ENCODE measurements around the gene SLC35E3.

SLC35E3 gene

DNA sequence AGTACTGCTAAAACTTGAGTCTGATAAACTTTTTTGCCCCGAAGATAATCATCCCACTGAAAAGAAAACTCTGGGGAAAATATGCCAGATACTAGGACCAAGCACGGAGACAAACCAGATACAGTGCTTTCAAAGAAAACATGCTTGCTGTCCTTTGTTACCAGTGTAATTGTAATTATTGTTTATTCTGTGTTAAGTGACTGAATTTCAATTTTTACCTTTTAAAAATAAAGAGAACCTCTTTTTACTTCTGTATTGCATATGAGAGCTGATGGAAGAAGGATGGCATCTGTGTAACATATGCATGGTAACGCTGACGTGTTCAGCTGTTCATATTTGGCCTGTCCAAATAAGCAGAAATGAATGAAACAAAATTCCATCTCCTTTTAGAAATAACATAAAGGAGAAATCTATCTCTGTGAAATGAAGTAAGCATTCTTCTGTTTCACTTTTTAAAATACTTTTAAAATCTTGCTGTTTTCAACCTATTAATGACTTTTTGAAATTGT is 22.5 kb downstream of the SLC35E3 start:
- Histone ChIP-seq H4K91ac (ENCODE audit: low read depth, low read length, poor library complexity) (no peak overlapping the region), H2BK15ac (ENCODE audit: low read length) (no peak overlapping the region)
- no CpG with 5 or more reads among the region's 4 CpGs for WGBS, 2 donors (ENCODE audit: extremely low coverage in 2 of 2, insufficient read length in 2 of 2, insufficient replicate concordance in 1 of 2)

DNA sequence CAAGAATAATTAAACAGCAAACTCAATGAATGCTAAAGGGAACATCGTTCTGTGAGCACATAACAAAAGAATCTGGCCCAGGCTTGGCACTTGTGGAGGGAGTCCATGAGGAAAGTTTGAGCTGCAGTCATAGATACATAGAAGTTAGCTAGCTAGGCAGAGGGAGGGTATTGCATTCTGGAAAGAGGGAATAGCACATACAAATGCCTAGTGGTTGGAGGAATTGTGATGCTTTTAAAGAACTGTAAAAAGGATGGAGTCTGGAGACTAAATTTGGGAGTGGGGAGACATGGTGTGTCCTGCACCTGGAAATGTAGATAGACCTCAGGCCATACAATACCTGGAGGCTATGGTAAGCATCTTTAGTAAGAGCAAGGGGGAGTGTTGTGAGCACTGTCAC is 24.0 kb downstream of the SLC35E3 start:
- Histone ChIP-seq H3K9ac (ENCODE audit: low read depth, low read length, poor library complexity) (no peak overlapping the region), H3K4ac (ENCODE audit: low read length) (no peak overlapping the region), H4K91ac (ENCODE audit: low read depth, low read length, poor library complexity) (no peak overlapping the region), H2BK5ac (ENCODE audit: low read length) (no peak overlapping the region), H3K4me3 (ENCODE audit: low read length in 2 of 2) (no peak overlapping the region), H3K14ac (ENCODE audit: low read length) (no peak overlapping the region), H3K27me3 (ENCODE audit: control insufficient read depth in 3 of 3, insufficient read depth in 3 of 3, low read depth in 1 of 3, low read length in 3 of 3) (no peaks in the 10 kb centered on the region), H2BK12ac (ENCODE audit: low read length) (no peak overlapping the region), H3K4me1 (ENCODE audit: control insufficient read depth in 2 of 2, insufficient read depth in 1 of 2, low read depth in 1 of 2, low read length in 2 of 2) (no peaks in the 10 kb centered on the region), H3K18ac (ENCODE audit: low read length) (no peak overlapping the region), H3K9me3 (replicated peaks in 1 of 2; ENCODE audit: control insufficient read depth in 2 of 2, insufficient read depth in 1 of 2, low read depth in 1 of 2, low read length in 2 of 2) (no peaks in the 10 kb centered on the region), H3K79me1 (ENCODE audit: low read depth, low read length) (no peaks in the 10 kb centered on the region), H4K8ac (ENCODE audit: low read depth, low read length) (no peak overlapping the region), H3K27ac (replicated peaks; ENCODE audit: low read length) (no peak overlapping the region), H2AFZ (ENCODE audit: low read length) (no peak overlapping the region), H3K23ac (ENCODE audit: low read depth, low read length, poor library complexity) (no peak overlapping the region), H3K4me2 (ENCODE audit: insufficient read depth, low read length, poor library complexity, severe bottlenecking) (no peak overlapping the region), H2BK15ac (ENCODE audit: low read length) (no peak overlapping the region), H2AK5ac (ENCODE audit: low read depth, low read length) (no peak overlapping the region), H2BK120ac (ENCODE audit: low read depth, low read length) (no peak overlapping the region), H3K36me3 (replicated peaks in 1 of 2; ENCODE audit: control insufficient read depth in 2 of 2, insufficient read depth in 2 of 2, low read length in 2 of 2) (peaks cover 0 to 17% of the 10 kb centered on the region in 2 donors)
- no CpG with 5 or more reads among the region's 1 CpG for WGBS, 2 donors (ENCODE audit: extremely low coverage in 2 of 2, insufficient read length in 2 of 2, insufficient replicate concordance in 1 of 2)
- no peak for DNase-seq (ENCODE audit: low spot score)

More for the DNA sequence above, 22.5 kb downstream of the SLC35E3 start:
- no peak overlapping the region for H3K4ac ChIP-seq (ENCODE audit: low read length)
- no peak overlapping the region for H3K27ac ChIP-seq (replicated peaks; ENCODE audit: low read length)
- H3K4me1 ChIP-seq (ENCODE audit: control insufficient read depth in 2 of 2, insufficient read depth in 1 of 2, low read depth in 1 of 2, low read length in 2 of 2) = no peaks in the 10 kb centered on the region
- H2BK5ac ChIP-seq (ENCODE audit: low read length) = no peak overlapping the region
- H3K18ac ChIP-seq (ENCODE audit: low read length) = no peak overlapping the region
- no peaks in the 10 kb centered on the region for H3K9me3 ChIP-seq (replicated peaks in 1 of 2; ENCODE audit: control insufficient read depth in 2 of 2, insufficient read depth in 1 of 2, low read depth in 1 of 2, low read length in 2 of 2)
- H3K4me2 ChIP-seq (ENCODE audit: insufficient read depth, low read length, poor library complexity, severe bottlenecking) = no peak overlapping the region
- no peak overlapping the region for H4K8ac ChIP-seq (ENCODE audit: low read depth, low read length)
- no peaks in the 10 kb centered on the region for H3K79me1 ChIP-seq (ENCODE audit: low read depth, low read length)
- no peak overlapping the region for H2AK5ac ChIP-seq (ENCODE audit: low read depth, low read length)
- H3K9ac ChIP-seq (ENCODE audit: low read depth, low read length, poor library complexity) = no peak overlapping the region
- H2BK12ac ChIP-seq (ENCODE audit: low read length) = no peak overlapping the region
- H3K4me3 ChIP-seq (ENCODE audit: low read length in 2 of 2) = no peak overlapping the region
- H3K27me3 ChIP-seq (ENCODE audit: control insufficient read depth in 3 of 3, insufficient read depth in 3 of 3, low read depth in 1 of 3, low read length in 3 of 3) = no peaks in the 10 kb centered on the region
- H2AFZ ChIP-seq (ENCODE audit: low read length) = no peak overlapping the region
- no peak overlapping the region for H3K23ac ChIP-seq (ENCODE audit: low read depth, low read length, poor library complexity)
- H3K36me3 ChIP-seq (replicated peaks in 1 of 2; ENCODE audit: control insufficient read depth in 2 of 2, insufficient read depth in 2 of 2, low read length in 2 of 2) = peaks cover 0 to 30% of the 10 kb centered on the region in 2 donors
- no peak overlapping the region for H3K14ac ChIP-seq (ENCODE audit: low read length)
- no peak overlapping the region for H2BK120ac ChIP-seq (ENCODE audit: low read depth, low read length)
- no peak for DNase-seq (ENCODE audit: low spot score)

DNA sequence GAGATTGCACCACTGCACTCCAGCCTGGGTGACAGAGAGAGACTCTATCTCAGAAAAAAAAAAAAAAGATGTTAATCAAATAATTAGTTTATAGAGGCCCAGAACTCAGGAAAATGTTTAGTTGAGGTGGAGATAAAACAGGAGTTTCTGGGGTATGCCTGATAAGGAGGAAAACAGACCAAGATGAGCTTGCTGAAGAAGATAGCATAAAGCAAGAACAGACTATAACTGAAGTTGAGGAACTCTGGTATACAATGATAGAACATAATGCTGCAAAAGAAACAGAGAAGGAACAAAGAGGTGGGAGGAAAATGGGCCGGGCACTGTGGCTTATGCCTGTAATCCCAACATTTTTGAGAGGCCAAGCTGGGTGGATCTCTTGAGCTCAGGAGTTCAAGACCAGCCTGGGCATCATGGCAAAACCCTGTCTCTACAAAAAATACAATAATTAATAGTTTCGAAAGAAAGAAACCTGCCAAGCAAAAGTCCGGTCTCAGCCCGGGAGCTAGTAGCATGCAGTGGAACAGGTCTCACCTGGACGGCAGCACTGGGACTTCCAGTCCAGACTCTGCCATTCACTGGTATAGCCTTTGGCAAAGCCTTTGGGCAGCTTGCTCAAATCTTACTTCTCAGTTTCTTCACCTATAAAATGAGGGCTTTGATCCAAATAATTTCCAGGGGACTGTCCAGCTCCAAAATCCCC is 25.4 kb downstream of the SLC35E3 start:
- no peak overlapping the region for H3K4me2 ChIP-seq (ENCODE audit: insufficient read depth, low read length, poor library complexity, severe bottlenecking)
- H3K27ac ChIP-seq (replicated peaks; ENCODE audit: low read length) = no peak overlapping the region
- no peak for DNase-seq (ENCODE audit: low spot score)
- H3K4me3 ChIP-seq (ENCODE audit: low read length in 2 of 2) = no peak overlapping the region
- H3K4me1 ChIP-seq (ENCODE audit: control insufficient read depth in 2 of 2, insufficient read depth in 1 of 2, low read depth in 1 of 2, low read length in 2 of 2) = no peaks in the 10 kb centered on the region
- no peak overlapping the region for H2BK120ac ChIP-seq (ENCODE audit: low read depth, low read length)
- H3K36me3 ChIP-seq (replicated peaks in 1 of 2; ENCODE audit: control insufficient read depth in 2 of 2, insufficient read depth in 2 of 2, low read length in 2 of 2) = peaks cover 0 to 13% of the 10 kb centered on the region in 2 donors
- H4K91ac ChIP-seq (ENCODE audit: low read depth, low read length, poor library complexity) = no peak overlapping the region
- no peaks in the 10 kb centered on the region for H3K79me1 ChIP-seq (ENCODE audit: low read depth, low read length)
- H2AK5ac ChIP-seq (ENCODE audit: low read depth, low read length) = no peak overlapping the region
- H2BK5ac ChIP-seq (ENCODE audit: low read length) = no peak overlapping the region
- H2BK15ac ChIP-seq (ENCODE audit: low read length) = no peak overlapping the region
- H3K27me3 ChIP-seq (ENCODE audit: control insufficient read depth in 3 of 3, insufficient read depth in 3 of 3, low read depth in 1 of 3, low read length in 3 of 3) = no peaks in the 10 kb centered on the region
- H2AFZ ChIP-seq (ENCODE audit: low read length) = no peak overlapping the region
- H3K9me3 ChIP-seq (replicated peaks in 1 of 2; ENCODE audit: control insufficient read depth in 2 of 2, insufficient read depth in 1 of 2, low read depth in 1 of 2, low read length in 2 of 2) = no peaks in the 10 kb centered on the region
- no peak overlapping the region for H3K23ac ChIP-seq (ENCODE audit: low read depth, low read length, poor library complexity)
- H3K14ac ChIP-seq (ENCODE audit: low read length) = no peak overlapping the region
- H3K18ac ChIP-seq (ENCODE audit: low read length) = no peak overlapping the region
- H2BK12ac ChIP-seq (ENCODE audit: low read length) = no peak overlapping the region
- H3K9ac ChIP-seq (ENCODE audit: low read depth, low read length, poor library complexity) = no peak overlapping the region
- H3K4ac ChIP-seq (ENCODE audit: low read length) = no peak overlapping the region
- WGBS, 2 donors (ENCODE audit: extremely low coverage in 2 of 2, insufficient read length in 2 of 2, insufficient replicate concordance in 1 of 2) = no CpG with 5 or more reads among the region's 5 CpGs
- no peak overlapping the region for H4K8ac ChIP-seq (ENCODE audit: low read depth, low read length)

DNA sequence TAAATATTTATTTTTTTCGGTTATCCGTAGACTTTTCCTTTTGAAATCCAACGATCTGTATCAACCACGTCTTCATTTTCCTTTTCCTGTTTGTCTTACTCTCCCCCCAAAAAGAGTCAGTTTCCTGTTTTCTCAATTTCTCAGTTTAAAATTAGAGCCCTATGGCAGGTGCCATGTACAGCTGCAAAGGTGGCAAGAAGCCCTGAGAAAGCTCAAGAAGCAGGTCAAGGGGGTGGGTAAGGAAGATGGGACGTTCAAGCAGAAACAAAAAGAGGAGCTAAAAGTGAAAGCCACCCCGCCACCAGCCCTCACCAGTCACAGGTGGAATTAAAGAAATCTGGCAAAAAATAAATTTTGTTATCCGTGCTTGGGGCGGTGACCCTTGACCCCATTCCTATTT is 26.7 kb downstream of the SLC35E3 start:
- Histone ChIP-seq H3K9me3 (replicated peaks in 1 of 2; ENCODE audit: control insufficient read depth in 2 of 2, insufficient read depth in 1 of 2, low read depth in 1 of 2, low read length in 2 of 2) (no peaks in the 10 kb centered on the region), H3K14ac (ENCODE audit: low read length) (no peak overlapping the region), H3K27ac (replicated peaks; ENCODE audit: low read length) (no peak overlapping the region), H2AFZ (ENCODE audit: low read length) (no peak overlapping the region), H3K18ac (ENCODE audit: low read length) (no peak overlapping the region), H4K8ac (ENCODE audit: low read depth, low read length) (no peak overlapping the region), H3K4me1 (ENCODE audit: control insufficient read depth in 2 of 2, insufficient read depth in 1 of 2, low read depth in 1 of 2, low read length in 2 of 2) (peaks cover 0 to 4% of the 10 kb centered on the region in 2 donors), H3K4me2 (ENCODE audit: insufficient read depth, low read length, poor library complexity, severe bottlenecking) (no peak overlapping the region), H3K79me1 (ENCODE audit: low read depth, low read length) (no peaks in the 10 kb centered on the region), H3K23ac (ENCODE audit: low read depth, low read length, poor library complexity) (no peak overlapping the region), H2BK120ac (ENCODE audit: low read depth, low read length) (no peak overlapping the region), H2BK5ac (ENCODE audit: low read length) (no peak overlapping the region), H3K4ac (ENCODE audit: low read length) (no peak overlapping the region), H3K9ac (ENCODE audit: low read depth, low read length, poor library complexity) (no peak overlapping the region), H2AK5ac (ENCODE audit: low read depth, low read length) (no peak overlapping the region), H3K36me3 (replicated peaks in 1 of 2; ENCODE audit: control insufficient read depth in 2 of 2, insufficient read depth in 2 of 2, low read length in 2 of 2) (peaks cover 0 to 4% of the 10 kb centered on the region in 2 donors), H2BK12ac (ENCODE audit: low read length) (no peak overlapping the region), H2BK15ac (ENCODE audit: low read length) (no peak overlapping the region), H3K27me3 (ENCODE audit: control insufficient read depth in 3 of 3, insufficient read depth in 3 of 3, low read depth in 1 of 3, low read length in 3 of 3) (no peaks in the 10 kb centered on the region), H4K91ac (ENCODE audit: low read depth, low read length, poor library complexity) (no peak overlapping the region), H3K4me3 (ENCODE audit: low read length in 2 of 2) (no peak overlapping the region)
- DNase-seq (ENCODE audit: low spot score) = no peak
- WGBS, 2 donors (ENCODE audit: extremely low coverage in 2 of 2, insufficient read length in 2 of 2, insufficient replicate concordance in 1 of 2) = no CpG with 5 or more reads among the region's 8 CpGs

All from neuronal stem cell (in vitro differentiated cells).